H9 (cell line): ENCODE data around the gene TRIM60. TPM values are rescaled to one million over a fixed set of nuclear protein-coding genes. Genes with fewer than 3 reads are reported as not detected.
A peak's percentile ranks its signal among the peaks of the same experiment; 100 is the strongest.

Experiments
- DNase-seq: peaks from one replicate; pipeline ENCODE4 v3.0.0-alpha.2; 2017
- H2AFZ ChIP-seq: one replicate; pipeline ENCODE4 v1.6.1; 2013; ENCODE audit warnings: mild to moderate bottlenecking, low read length, control low read depth, moderate library complexity
- H2AK5ac ChIP-seq: 2 replicates; pipeline ENCODE4 v1.6.1; 2013; ENCODE audit warnings: low read length, control low read depth, mixed read lengths; ENCODE audit not compliant: insufficient read length
- H2BK120ac ChIP-seq: one replicate; pipeline ENCODE4 v1.6.1; 2013; ENCODE audit warnings: low read depth, mild to moderate bottlenecking, low read length, control low read depth, inconsistent platforms; ENCODE audit not compliant: poor library complexity, severe bottlenecking
- H2BK12ac ChIP-seq: 2 replicates; pipeline ENCODE4 v1.6.1; 2013; ENCODE audit warnings: low read length, control low read depth, mixed read lengths, low read depth; ENCODE audit not compliant: insufficient read length
- H2BK15ac ChIP-seq: 2 replicates; pipeline ENCODE4 v1.6.1; 2013; ENCODE audit warnings: low read depth, low read length, control low read depth
- H2BK20ac ChIP-seq: one replicate; pipeline ENCODE4 v1.6.1; 2013; ENCODE audit warnings: low read depth, mild to moderate bottlenecking, low read length, control low read depth, inconsistent platforms; ENCODE audit not compliant: poor library complexity, severe bottlenecking
- H2BK5ac ChIP-seq: 2 replicates; pipeline ENCODE4 v1.6.1; 2013; ENCODE audit warnings: low read length, control low read depth, mixed read lengths; ENCODE audit not compliant: insufficient read length
- H3K14ac ChIP-seq: 2 replicates; pipeline ENCODE4 v1.6.1; 2013; ENCODE audit warnings: low read length, control low read depth; ENCODE audit not compliant: insufficient read depth
- H3K18ac ChIP-seq: 2 replicates; pipeline ENCODE4 v1.6.1; 2013; ENCODE audit warnings: low read depth, mild to moderate bottlenecking, mixed read lengths, low read length, control low read depth; ENCODE audit not compliant: insufficient read length
- H3K23ac ChIP-seq: 2 replicates; pipeline ENCODE4 v1.6.1; 2013; ENCODE audit warnings: low read length, control low read depth, mixed read lengths, low read depth; ENCODE audit not compliant: insufficient read length
- H3K23me2 ChIP-seq: 2 replicates; pipeline ENCODE4 v1.6.1; 2013; ENCODE audit warnings: low read depth, mild to moderate bottlenecking, mixed read lengths, low read length, control low read depth; ENCODE audit not compliant: insufficient read length, poor library complexity, severe bottlenecking
- H3K27ac ChIP-seq: 2 replicates; pipeline ENCODE4 v1.5.1; 2013; ENCODE audit warnings: low read length, control low read depth, mixed read lengths, low read depth; ENCODE audit not compliant: insufficient read length
- H3K27me3 ChIP-seq: 2 replicates; pipeline ENCODE4 v1.6.1; 2013; ENCODE audit warnings: low read length, control low read depth, inconsistent platforms; ENCODE audit not compliant: insufficient read depth
- H3K4ac ChIP-seq: 2 replicates; pipeline ENCODE4 v1.6.1; 2013; ENCODE audit warnings: low read depth, mild to moderate bottlenecking, control low read depth, inconsistent platforms, low read length, moderate library complexity
- H3K4me1 ChIP-seq: 2 replicates; pipeline ENCODE4 v1.6.1; 2013; ENCODE audit warnings: low read length, control low read depth, inconsistent platforms; ENCODE audit not compliant: insufficient read depth
- H3K4me2 ChIP-seq: 2 replicates; pipeline ENCODE4 v1.6.1; 2013; ENCODE audit warnings: low read length, control low read depth, mixed read lengths; ENCODE audit not compliant: insufficient read length, insufficient read depth
- H3K56ac ChIP-seq: 2 replicates; pipeline ENCODE4 v1.6.1; 2013; ENCODE audit warnings: low read depth, mild to moderate bottlenecking, mixed read lengths, low read length, control low read depth; ENCODE audit not compliant: insufficient read length
- H3K79me1 ChIP-seq: 2 replicates; pipeline ENCODE4 v1.6.1; 2013; ENCODE audit warnings: low read depth, mild to moderate bottlenecking, moderate library complexity, low read length, control low read depth, inconsistent platforms; ENCODE audit not compliant: insufficient read depth, poor library complexity, severe bottlenecking
- H3K79me2 ChIP-seq: 2 replicates; pipeline ENCODE4 v1.6.1; 2013; ENCODE audit warnings: low read length, control low read depth, inconsistent platforms; ENCODE audit not compliant: insufficient read depth
- H3K9ac ChIP-seq: 2 replicates; pipeline ENCODE4 v1.6.1; 2013; ENCODE audit warnings: low read length, control low read depth, mixed read lengths; ENCODE audit not compliant: insufficient read length; ENCODE audit errors: extremely low read depth
- H3K9me3 ChIP-seq: one replicate; pipeline ENCODE4 v1.6.1; 2013; ENCODE audit warnings: low read depth, low read length, inconsistent platforms; ENCODE audit not compliant: control insufficient read depth
- H3T11ph ChIP-seq: one replicate; pipeline ENCODE4 v1.6.1; 2013; ENCODE audit warnings: mild to moderate bottlenecking, low read length, control low read depth, inconsistent platforms
- H4K20me1 ChIP-seq: one replicate; pipeline ENCODE4 v1.6.1; 2013; ENCODE audit not compliant: control insufficient read depth, insufficient read length, insufficient read depth
- H4K5ac ChIP-seq: 2 replicates; pipeline ENCODE4 v1.6.1; 2013; ENCODE audit warnings: low read depth, mild to moderate bottlenecking, mixed read lengths, low read length, control low read depth; ENCODE audit not compliant: insufficient read length
- H4K8ac ChIP-seq: replicated peaks from 2 replicates; pipeline ENCODE4 v1.6.1; 2013; ENCODE audit warnings: low read length, control low read depth, mixed read lengths, low read depth; ENCODE audit not compliant: insufficient read length
- H4K91ac ChIP-seq: 2 replicates; pipeline ENCODE4 v1.6.1; 2013; ENCODE audit warnings: low read depth, mild to moderate bottlenecking, moderate library complexity, mixed read lengths, low read length, control low read depth; ENCODE audit not compliant: insufficient read length
- H3K27ac Mint-ChIP-seq, 3 experiments: 2 replicates in 2 of 3; 3 replicates in 1 of 3; pipeline ENCODE4 v1.8.0; 2020 to 2021; ENCODE audit warnings: mixed read lengths in 3 of 3, mild to moderate bottlenecking in 1 of 3, moderate library complexity in 1 of 3
- H3K27me3 Mint-ChIP-seq: 2 replicates; pipeline ENCODE4 v1.8.0; 2021; ENCODE audit warnings: low read depth, mild to moderate bottlenecking, moderate library complexity, mixed read lengths
- H3K36me3 Mint-ChIP-seq, 3 experiments: 2 replicates in 2 of 3; 3 replicates in 1 of 3; pipeline ENCODE4 v1.8.0; 2020 to 2021; ENCODE audit warnings: low read depth in 3 of 3, mixed read lengths in 3 of 3; ENCODE audit not compliant: insufficient read depth in 1 of 3
- H3K4me1 Mint-ChIP-seq, 2 experiments: 2 replicates each; pipeline ENCODE4 v1.8.0; 2020; ENCODE audit warnings: mixed read lengths in 2 of 2
- H3K4me3 Mint-ChIP-seq, 2 experiments: 2 replicates in 1 of 2; 3 replicates in 1 of 2; pipeline ENCODE4 v1.8.0; 2020 to 2021; ENCODE audit warnings: mild to moderate bottlenecking in 2 of 2, mixed read lengths in 2 of 2, moderate library complexity in 1 of 2
- H3K9me3 Mint-ChIP-seq, 2 experiments: 2 replicates in 1 of 2; 3 replicates in 1 of 2; pipeline ENCODE4 v1.8.0; 2020; ENCODE audit warnings: mild to moderate bottlenecking in 2 of 2, mixed read lengths in 2 of 2, moderate library complexity in 1 of 2
- WGBS: extraction: QIAGEN DNeasy Blood & Tissue Kit; methylation state at CpG from one replicate; pipeline ENCODE4 v1.1.7; 2013; ENCODE audit warnings: missing lambda C conversion rate, low lambda C conversion rate, mixed read lengths; ENCODE audit not compliant: insufficient read length; ENCODE audit errors: extremely low coverage; 5-methylcytosine and 5-hydroxymethylcytosine counted together
- total RNA-seq: library from RNA; stranded (reverse); gene quantifications from 2 replicates; pipeline ENCODE4 v1.2.1, GENCODE V29; 2021
- TF ChIP-seq, protein P1 (sequence below): fragments of 200-600 bp; sonication (generic); conservative IDR thresholded peaks from 3 replicates; pipeline ENCODE4 v1.8.0; 2021; ENCODE audit warnings: antibody characterized with exemption, mild to moderate bottlenecking

Gene TRIM60
- total RNA-seq, 1 experiment from 2014 or later: not detected

DNA sequence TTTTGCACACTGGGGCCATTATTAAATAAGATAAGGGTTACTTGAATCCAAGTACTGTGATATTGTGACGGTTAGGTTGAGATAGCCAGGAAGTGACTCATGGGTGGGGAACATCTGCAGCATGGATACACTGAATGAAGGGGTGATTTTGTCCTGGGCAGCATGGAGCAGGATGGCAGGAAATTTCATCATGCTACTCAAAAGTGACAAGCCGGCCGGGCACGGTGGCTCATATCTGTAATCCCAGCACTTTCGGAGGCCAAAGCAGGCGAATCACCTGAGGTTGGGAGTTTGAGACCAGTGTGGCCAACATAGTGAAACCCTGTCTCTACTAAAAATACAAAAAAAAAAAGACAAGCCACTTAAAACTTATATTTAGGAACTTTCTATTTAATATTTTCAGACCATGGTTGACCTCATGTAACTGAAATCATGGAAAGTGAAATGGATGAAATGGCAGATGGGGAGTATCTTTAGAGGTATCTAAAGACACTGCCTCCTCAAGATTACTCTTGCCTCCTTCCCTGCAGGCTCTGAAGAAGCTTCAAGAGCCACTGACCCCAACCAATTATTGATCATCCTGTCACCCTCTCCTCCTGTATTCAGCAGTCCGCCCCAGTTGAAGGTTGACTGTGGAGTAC, 3.9 kb upstream of the TRIM60 start:
- no peaks in the 10 kb centered on the region for H3K9me3 ChIP-seq
- Mint-ChIP-seq H3K4me3 (no peak overlapping the region), H3K4me1 (no peaks in the 10 kb centered on the region), H3K36me3 (no peaks in the 10 kb centered on the region), H3K27me3 (no peaks in the 10 kb centered on the region), H3K27ac (peak overlapping the region in 1 of 3 experiments; percentile 49; a peak in 1 of 7 replicates), H3K9me3 (no peaks in the 10 kb centered on the region)
- no peaks in the 10 kb centered on the region for H3K23me2 ChIP-seq
- no peak overlapping the region for H4K91ac ChIP-seq
- no peak overlapping the region for H3K18ac ChIP-seq
- no peaks in the 10 kb centered on the region for H4K20me1 ChIP-seq
- H2BK20ac ChIP-seq: no peak overlapping the region
- H3T11ph ChIP-seq: no peak overlapping the region
- no peak overlapping the region for H4K8ac ChIP-seq
- H3K14ac ChIP-seq: no peak overlapping the region
- H3K56ac ChIP-seq: no peak overlapping the region
- no peak overlapping the region for H3K27ac ChIP-seq
- H2BK5ac ChIP-seq: no peak overlapping the region
- no peaks in the 10 kb centered on the region for H3K79me2 ChIP-seq
- H3K4me1 ChIP-seq: no peaks in the 10 kb centered on the region
- TF ChIP-seq, protein P1, sequence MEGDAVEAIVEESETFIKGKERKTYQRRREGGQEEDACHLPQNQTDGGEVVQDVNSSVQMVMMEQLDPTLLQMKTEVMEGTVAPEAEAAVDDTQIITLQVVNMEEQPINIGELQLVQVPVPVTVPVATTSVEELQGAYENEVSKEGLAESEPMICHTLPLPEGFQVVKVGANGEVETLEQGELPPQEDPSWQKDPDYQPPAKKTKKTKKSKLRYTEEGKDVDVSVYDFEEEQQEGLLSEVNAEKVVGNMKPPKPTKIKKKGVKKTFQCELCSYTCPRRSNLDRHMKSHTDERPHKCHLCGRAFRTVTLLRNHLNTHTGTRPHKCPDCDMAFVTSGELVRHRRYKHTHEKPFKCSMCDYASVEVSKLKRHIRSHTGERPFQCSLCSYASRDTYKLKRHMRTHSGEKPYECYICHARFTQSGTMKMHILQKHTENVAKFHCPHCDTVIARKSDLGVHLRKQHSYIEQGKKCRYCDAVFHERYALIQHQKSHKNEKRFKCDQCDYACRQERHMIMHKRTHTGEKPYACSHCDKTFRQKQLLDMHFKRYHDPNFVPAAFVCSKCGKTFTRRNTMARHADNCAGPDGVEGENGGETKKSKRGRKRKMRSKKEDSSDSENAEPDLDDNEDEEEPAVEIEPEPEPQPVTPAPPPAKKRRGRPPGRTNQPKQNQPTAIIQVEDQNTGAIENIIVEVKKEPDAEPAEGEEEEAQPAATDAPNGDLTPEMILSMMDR: no peak
- no peak for DNase-seq
- H2BK15ac ChIP-seq: no peak overlapping the region
- no CpG with 5 or more reads among the region's 7 CpGs for WGBS
- H3K4me2 ChIP-seq: no peak overlapping the region
- no peak overlapping the region for H2AK5ac ChIP-seq
- H3K9ac ChIP-seq: no peak overlapping the region
- H4K5ac ChIP-seq: no peak overlapping the region
- H3K23ac ChIP-seq: no peak overlapping the region
- H3K79me1 ChIP-seq: no peaks in the 10 kb centered on the region
- H3K27me3 ChIP-seq: no peaks in the 10 kb centered on the region
- no peak overlapping the region for H2AFZ ChIP-seq
- no peak overlapping the region for H2BK120ac ChIP-seq
- H3K4ac ChIP-seq: no peak overlapping the region
- no peak overlapping the region for H2BK12ac ChIP-seq
